HG03469 (cell line): ENCODE data around the gene SFRP2.

Experiments used
- ATAC-seq: cut with Tn5 transposase; IDR thresholded peaks from one replicate; pipeline ENCODE4 v1.9.1; 2021; ENCODE audit warnings: mild to moderate bottlenecking, moderate library complexity, moderate number of reproducible peaks; ENCODE audit not compliant: unreplicated experiment

Gene SFRP2

DNA sequence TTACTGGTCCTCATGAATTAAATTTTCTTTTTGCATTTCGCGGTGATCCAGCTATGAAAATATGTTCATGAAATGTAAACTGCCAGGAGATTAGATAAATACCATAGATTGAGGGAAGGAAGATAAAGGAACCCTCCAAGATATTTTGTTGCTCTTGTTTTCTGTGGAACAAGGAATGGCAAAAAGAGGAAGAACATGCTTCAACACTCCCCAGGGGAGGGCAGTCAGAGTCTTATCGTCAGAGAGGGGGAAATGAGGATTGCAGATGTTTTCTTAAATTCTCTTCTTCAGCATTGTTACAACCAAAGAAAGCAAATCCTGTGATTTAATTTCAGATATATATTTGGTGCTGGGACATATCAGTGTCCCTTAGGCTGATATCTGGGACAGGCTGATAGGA lies 9.5 kb upstream of the SFRP2 start:
- ATAC-seq: no peak

DNA sequence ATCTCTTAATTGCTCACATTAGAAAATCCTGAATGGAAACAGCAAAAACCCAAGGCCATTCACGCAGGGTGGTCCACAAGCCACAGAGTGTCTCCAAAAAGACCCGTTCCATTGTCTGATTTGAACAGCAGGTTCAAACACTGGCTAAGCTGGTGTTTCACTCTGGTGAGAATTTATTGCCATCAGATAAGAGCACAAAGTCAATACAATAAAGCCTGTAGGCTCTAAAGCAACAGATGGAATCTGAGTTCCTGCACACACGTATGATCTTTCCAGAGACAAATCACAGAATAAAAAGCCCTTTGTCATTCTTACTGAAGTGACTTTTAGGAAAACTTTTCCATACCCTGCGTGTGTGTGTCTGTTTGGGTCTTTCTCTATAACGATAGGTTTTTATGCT lies 5.1 kb upstream of the SFRP2 start:
- ATAC-seq: no peak

DNA sequence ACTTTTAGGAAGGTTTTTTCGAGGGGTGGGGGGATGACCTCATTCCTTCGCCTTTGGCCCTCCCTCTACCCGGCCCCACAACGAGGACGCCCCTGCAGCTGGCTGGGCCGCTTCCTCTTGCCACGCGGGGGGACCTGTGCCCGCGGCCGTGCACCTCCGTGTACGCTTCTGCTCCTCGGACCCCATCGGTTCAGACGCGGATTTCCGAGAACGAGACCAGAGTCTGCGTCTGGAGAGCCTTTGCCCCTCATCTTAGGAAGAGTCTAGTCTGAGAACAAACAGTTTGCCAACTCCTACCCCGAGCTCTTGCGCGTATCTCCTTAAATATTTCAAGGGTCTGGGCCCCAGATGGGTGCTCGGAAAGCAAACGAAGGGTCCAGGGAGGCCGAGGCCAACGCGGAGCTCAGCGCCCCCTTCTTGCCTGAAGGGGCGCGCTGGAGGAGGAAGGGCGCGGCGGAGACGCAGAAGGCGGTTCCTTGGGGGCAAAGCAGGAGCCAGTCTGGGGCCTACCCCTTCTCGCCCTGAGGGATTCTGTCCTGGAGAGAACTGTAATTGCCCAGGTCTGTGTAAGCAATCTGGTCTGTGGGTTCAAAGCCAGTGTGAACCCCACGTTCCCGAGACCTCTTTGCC lies 3.9 kb upstream of the SFRP2 start:
- no peak for ATAC-seq

DNA sequence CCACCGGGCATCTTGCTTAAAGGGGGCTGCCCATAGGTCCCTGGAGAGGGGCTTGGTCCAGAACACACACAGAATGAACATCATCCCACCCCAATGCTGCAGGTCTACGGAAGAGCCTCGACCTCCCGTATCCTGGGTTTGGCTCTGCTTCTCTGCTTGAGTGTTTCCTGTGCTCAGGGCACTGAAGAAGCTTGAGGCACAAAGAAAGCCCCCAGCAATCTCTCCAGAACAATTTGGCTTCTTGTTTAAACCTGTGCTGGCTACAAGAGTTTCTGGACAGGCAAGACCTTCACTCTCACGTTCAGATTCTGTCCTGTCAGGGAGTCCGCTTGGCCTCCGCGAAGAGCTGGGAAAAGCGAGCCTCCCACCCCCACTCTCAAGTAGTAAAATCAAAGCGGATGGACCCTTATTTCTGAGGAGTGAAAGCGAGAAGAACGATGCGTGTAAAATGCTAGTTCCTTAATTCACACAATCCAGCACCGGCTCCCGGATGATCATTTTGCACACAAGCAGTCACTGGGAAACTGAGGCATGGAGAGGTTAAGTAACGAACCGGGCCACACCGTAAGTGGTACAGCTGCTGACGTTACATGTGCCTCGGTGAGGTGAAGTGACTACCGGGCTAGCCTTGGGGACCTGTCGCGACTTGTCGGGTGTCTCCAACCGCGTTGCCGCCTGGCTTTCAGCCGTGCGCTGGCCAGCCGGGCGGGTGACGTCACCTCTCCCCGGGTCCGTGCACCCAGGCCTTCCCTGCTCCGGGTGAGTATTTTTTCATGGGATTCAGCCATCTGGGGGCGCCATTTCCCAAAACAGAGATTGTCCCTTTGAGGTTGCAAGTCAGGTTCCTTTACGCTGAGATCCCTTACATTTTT lies 3.1 kb upstream of the SFRP2 start:
- ATAC-seq: no peak

DNA sequence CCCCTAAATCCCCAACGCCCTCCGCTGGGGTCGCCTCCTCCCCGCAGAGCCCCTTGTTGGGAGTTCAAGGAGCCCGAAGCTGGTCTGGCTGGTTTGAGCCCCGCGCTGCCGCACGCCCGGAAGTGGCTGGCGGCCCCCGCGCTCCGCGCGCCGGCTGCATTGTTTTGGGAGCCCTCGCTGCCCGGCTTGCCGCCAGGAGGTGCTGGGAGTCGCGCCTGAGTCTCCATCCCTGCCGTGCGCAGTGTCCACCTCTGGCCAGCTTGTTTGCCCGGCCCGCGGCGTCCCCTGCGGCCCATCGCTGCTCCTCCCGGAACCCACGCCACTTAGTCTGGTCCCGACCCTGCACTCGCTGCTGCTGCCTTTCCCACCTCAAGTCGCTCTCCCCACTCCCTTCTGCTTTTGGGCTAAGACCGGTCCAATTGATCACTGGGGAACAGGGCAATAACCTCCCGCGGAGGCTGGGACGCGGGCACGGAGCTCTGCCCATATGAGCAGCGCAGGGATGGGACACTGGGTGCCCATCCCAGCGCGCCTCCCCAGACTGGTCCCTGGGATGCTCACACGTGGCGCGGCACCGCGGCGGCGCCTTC lies 2.2 kb upstream of the SFRP2 start:
- no peak for ATAC-seq

DNA sequence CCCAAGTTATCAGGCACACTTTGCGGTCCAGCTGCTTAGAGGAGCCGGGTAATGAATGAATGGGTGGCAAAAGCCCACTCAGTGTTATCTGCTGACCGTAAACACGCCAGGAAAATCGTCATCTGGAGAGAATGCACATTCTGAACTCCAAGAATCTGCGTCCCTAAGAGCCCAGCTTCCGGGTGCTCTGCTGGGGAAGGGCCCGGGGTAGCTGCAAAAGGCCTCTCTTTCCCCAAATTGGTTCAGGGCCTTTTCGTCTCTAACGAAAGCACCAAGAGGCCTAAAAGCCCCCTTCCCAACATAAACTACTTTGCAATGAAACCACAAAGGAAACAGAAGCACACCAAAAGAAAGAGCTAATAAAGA lies 1.6 kb upstream of the SFRP2 start:
- ATAC-seq: no peak

DNA sequence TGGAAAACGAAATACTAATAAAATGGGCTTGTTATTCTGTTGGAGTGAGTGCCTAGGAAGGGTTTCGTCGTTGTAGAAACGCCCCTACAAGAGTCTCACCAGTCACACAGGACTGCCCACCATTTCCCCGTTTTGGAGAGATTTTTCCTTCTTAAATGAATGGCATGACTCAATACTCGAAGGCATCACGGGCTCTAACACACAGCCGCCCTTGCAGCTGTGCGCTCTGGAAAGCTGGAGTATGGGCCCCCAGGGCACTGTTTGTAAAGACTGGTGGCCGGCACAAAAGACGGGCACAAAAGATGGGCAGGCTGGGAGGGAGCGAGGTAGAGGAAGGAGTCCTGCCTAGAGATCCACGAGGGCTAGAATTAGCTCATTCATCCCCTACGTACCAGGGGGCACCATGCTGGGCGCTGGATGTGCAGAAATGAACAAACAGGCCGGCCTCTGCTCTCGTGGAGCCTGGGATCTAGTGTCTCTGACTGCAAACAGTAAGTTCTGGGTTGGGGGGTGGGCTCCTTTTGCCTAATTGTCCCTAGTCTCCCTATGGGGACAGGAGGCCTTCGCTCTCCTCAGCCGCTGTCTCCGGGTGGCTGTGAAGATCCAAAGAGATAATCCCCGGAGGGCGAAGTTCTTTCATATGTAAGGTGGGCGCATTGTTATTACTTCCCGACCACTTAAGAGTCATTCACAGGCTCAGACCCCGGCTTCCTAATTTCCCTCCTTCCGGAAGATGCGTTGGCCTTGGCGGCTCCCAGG lies 1.0 kb upstream of the SFRP2 start:
- ATAC-seq: no peak

DNA sequence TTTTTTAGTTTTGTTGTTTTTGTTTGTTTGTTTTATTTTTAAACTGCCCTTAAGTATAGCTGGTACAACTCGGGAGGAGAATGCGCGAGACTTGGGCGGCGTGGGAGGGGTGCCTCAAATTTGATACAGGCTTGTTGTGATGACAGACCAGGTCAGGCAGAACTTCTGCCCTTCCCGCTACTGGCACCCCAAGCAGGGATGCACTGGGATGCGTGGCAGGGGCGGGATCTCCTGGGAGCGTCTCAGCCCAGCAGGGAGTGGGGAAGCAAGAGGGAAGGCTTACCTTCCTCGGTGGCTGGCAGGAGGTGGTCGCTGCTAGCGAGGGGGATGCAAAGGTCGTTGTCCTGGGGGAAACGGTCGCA lies 851 bp downstream of the SFRP2 start:
- ATAC-seq: no peak

DNA sequence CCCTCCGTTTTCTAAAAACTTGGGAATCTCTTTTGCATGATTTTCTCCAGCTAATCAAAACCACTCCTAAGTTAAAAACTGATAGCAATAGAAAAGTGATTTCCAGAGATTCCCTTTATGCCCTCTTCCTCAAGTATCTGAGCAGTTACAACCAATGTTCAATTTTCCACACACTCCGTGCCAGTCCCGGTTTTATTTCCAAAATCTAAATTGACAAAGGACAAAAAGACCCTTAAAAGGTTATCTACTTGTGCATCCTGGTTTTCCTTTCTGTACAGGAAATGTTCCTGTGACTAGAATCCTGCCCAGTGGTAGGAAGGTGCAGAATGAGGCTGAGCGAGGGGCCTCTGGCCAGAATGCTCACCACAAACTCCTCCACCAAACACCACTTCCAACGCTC lies 1.3 kb downstream of the SFRP2 start:
- ATAC-seq: no peak

DNA sequence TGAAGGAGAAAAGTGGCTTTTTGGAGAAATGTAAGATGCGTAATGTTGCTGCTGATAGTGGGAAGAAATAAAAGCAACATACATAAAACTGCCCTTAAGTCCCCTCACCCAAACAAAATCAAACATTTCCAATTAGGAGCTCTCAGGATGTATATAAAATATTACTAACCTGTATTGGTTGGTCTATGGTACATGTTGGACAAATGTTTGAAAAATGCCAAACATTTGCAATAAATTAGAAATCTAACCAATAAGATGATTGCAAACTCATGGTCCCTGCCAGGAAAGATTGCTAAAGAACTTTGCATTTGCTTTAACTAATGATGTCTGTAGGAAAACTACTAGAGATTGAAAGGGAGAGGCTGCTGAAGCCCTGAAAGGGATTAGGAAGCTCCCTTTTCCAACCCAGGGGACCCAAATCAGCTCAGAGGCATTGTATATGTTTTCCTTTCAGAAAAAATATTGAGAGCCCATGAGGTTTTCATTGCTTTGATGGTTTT lies 1.8 kb downstream of the SFRP2 start:
- ATAC-seq: no peak

DNA sequence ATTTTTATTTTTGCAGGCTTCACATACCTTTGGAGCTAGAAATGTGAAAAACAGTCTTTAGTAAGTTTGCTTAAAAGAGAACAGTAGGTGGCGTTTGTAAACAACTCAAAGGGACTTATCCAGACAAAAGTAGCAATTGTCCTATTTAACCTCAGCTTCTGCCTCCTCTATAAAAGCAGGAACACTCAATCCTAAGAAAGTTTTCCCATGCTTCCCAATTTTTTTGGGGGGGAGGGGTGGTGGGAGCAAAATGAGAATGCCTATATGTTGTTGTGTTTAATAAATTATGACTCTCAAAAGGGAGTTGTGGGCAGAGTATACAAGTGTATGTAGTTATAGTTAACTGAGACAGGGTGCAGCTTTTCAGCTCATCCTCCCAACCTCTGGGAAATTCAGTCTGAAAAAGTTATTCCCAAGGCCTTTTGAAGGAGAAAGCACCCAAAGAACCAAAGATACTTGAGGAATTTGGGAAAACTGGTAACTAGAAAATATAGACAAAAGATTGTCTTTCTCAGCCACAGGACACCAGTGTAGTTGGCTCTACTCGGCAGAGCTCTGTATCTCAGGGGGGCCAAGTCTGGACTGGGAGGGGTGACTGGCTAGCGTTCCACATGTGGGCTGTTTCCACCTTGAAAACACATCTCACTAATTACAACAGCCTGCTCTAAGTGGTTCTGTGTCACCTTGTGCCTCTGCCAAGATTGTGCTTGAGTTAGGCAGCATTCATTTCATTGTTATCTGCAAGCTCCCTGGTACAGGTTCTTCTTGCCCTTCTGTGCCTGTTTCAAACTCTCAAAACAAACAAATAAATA lies 2.8 kb downstream of the SFRP2 start:
- no peak for ATAC-seq

DNA sequence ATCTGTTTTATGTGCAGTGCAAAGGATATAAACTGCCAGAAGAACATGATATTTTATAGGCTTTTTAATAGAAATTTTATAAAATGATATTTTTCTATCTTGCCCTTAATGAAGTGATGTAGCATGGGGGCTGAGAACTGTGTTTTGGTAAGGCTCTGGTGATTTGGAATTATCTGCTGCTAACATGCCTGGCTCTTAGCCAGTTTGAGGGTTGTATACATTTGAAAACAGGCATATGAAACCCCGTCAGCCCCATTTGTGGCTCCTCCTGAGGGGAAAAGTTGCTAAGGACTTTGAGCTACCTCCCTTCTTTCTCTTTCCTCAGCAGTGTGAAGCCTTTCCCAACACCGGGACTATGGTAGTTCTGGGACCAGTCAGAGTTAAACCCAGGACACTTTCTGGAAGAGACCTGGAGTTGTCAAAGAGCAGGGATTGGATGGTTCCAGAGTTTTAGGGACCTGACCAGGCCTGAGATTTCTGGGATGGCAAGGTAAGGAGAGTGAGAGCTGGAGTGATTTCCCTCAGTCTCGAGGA lies 4.7 kb downstream of the SFRP2 start:
- no peak for ATAC-seq

DNA sequence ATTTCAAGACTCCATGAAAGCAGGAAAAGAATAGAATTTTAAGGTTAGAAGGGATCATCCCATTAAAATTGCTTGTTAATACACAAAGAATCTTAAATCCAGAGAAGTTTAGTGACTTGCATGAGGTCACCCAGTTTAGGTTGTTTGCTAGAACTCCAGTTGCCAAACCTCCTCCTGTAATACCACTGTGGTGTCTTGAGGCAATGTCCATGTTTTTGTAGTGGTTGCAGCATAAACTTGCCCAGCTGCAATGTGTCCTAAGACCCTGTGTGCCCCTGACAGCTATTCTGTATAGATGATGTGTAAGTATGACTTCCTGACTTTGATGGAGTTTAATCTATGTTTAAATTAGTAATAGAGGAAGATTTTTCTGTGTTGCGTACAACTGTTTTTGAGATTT lies 6.3 kb downstream of the SFRP2 start:
- ATAC-seq: no peak

DNA sequence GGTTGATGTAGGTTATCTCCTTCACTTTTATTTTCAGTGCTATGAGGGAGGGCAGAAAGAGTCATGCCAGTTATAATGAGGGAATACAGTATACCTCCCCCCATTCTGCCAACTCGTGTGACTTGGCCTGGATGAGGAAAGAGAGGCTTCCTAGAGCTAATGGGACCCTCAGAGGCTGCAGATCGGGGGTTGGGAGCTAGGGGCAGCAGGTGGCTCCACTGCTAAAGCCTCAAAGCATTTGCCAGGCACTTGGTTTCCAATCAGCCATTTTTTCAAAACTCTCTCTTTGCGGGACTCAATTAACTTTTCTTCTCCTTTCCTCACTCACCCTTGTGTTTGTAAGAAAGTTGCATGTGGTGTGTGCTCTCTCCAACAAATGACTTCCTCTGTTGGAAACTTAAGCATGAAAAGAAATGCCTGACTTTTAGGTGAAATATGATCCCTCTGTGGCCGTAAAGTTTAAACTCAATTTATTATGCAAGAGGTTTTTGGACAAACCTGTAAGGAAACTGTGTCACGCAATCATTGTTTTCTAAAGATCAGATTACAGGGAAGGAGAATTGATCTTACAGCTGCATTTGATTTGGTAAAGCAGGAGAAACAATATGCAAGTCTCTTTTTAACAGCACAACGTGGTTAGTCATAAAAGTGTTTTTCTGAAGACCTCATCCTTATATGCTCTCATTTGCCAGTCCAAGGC lies 7.0 kb downstream of the SFRP2 start:
- no peak for ATAC-seq

DNA sequence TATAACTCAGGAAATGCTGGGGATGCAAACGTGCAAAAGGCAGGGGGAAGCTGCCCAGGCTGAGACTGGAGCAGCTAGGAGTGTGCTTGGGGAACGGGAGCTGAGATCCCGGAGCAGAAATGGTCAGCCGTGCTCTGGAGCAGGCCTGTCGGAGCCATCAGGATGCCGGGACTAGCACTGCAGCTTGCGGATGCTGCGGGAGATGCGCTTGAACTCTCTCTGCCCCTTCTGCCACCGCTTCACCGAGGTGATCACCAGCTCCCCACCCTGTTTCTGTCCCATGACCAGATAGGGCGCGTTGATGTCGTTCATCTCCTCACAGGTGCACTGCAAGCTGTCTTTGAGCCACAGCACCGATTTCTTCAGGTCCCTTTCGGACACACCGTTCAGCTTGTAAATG lies 7.6 kb downstream of the SFRP2 start:
- no peak for ATAC-seq

DNA sequence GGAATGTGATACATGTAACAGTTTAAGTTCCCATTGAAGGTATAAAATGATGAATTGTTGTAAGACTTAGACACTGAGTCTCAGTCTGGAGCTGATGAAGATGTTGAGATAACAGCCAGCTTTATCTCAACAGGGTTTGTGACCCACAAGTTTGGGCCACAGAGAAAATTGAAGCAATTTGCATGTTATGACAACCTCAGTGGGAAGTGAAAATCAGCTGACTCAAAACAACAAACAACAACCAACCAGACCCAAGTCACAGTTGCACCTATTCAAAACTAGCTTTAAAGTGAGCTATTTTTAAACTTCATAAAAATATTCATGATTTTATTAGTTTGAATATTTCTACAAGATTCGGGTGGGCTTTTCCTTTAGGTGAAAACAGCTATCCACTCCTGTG lies 8.0 kb downstream of the SFRP2 start:
- ATAC-seq: peak; percentile 81

DNA sequence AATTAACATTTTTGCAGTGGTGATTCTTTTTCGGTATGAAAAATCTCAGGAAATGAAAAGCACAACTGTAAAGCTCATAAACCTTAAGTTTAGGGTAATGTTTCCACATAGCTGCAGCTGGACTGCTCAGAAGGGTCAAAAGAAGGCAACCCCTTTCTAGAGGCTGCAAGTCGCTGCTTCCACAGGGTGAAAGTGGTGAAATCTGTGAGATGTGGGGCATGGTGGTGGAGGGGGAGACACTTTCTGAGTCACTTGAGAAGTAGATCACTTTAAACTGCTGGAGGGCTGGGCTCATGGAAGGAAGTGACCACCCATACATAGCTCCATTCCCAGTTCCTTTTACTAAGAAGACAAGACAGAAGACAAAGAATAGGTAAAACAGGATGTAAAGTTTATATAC lies 8.7 kb downstream of the SFRP2 start:
- no peak for ATAC-seq

DNA sequence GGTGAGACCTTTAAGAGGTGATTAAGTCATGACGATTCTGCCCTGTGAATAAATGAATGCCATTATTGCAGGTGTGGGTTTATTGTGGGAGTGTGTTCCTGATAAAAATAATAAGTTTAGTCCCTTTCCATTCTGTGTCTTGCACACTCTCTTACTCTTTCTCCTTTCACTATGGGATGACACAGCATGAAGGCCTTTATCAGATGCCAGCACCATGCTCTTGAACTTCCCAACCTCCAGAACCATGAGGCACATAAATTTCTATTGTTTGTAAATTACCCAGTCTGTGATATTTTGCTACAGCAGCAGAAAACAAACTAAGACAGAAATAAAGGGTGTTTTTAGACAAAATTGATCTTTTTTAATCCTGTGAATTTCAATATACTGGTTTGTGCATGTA lies 10.5 kb downstream of the SFRP2 start:
- no peak for ATAC-seq

DNA sequence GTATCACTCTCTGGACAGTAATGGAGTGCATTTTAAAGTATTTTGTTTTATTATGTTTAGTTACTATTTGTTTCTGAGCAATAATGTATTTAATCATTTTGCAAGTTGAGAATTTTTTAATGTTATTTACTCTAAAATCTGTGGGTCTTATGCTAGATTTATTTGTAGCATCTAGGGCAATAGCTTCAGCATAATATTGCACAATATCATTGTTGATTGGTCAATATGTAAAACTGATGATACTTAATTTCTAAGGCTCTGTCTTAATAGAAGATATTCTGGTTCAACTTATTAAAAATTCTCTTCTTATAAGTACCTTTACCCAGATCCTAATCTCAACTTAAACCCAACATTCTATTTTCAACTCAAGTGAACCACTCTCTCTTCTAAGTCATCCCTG lies 11.5 kb downstream of the SFRP2 start:
- ATAC-seq: no peak

DNA sequence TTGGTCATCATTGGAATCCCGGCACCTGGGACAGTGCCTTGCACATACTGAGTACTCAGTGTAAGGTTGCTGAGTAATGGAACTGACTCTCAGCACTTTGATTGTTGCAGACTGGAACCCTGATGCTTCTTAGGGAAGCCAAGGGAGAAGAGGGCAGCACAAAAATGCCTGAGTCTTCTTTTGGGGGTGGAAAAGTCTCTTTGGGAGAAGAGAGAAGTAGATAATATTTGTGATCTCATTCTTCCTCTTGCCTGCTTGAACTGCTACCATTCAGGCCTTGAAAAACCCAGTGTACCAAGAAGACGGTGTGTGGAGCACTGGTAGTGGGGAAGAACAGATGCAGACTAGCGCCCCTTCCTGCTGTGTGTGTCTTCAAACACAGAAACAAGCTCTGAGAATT lies 12.3 kb downstream of the SFRP2 start:
- ATAC-seq: no peak
